ENCODE results near the gene KCTD6. TPM values are rescaled to one million over a fixed set of nuclear protein-coding genes. Genes with fewer than 3 reads are reported as not detected.

The KCTD6 gene
- polyA plus RNA-seq, 1 donor from 2014 or later, result 64.0 TPM

- Histone ChIP-seq H3F3A (ENCODE audit: insufficient read depth, low read length, poor library complexity, severe bottlenecking) (no peaks in the 10 kb centered on the region), H3K27me3 (ENCODE audit: insufficient read depth, low read depth, low read length) (no peaks in the 10 kb centered on the region), H3K79me2 (replicated peaks; ENCODE audit: insufficient read depth, low read length) (no peaks in the 10 kb centered on the region), H3K9me2 (ENCODE audit: insufficient read depth, low read length) (no peaks in the 10 kb centered on the region), H3K9me3 (ENCODE audit: low read length) (no peaks in the 10 kb centered on the region), H3K4me2 (ENCODE audit: low read length) (no peak overlapping the region), H3K27ac (ENCODE audit: low read length) (no peak overlapping the region), H3K4me3 (ENCODE audit: low read length) (no peak overlapping the region), H4K20me1 (ENCODE audit: insufficient read depth) (no peaks in the 10 kb centered on the region), H3K9ac (ENCODE audit: low read length) (no peak overlapping the region), H2AFZ (ENCODE audit: low read depth, low read length) (no peak overlapping the region), H3K36me3 (ENCODE audit: insufficient read depth, low read length) (no peaks in the 10 kb centered on the region)
- TF ChIP-seq MXI1 (conservative IDR thresholded peaks at IDR 0.05; ENCODE audit: poor library complexity, severe bottlenecking), result no peak
- no peak for TF ChIP-seq RAD21 (conservative IDR thresholded peaks at IDR 0.05)
- no peak for TF ChIP-seq SMC3 (conservative IDR thresholded peaks at IDR 0.05; ENCODE audit: poor library complexity)
- no peak for TF ChIP-seq EZH2 (IDR thresholded peaks at IDR 0.05; ENCODE audit: borderline replicate concordance, insufficient read depth, low read length, poor library complexity, severe bottlenecking)
- no peak for TF ChIP-seq POLR2AphosphoS5 (IDR thresholded peaks at IDR 0.05)
- TF ChIP-seq EP300 (conservative IDR thresholded peaks at IDR 0.05; ENCODE audit: poor library complexity, severe bottlenecking), result no peak
- no peak for TF ChIP-seq TAF1 (IDR thresholded peaks at IDR 0.05; ENCODE audit: low read depth)
- no peak for TF ChIP-seq REST (IDR thresholded peaks at IDR 0.05; ENCODE audit: borderline replicate concordance)
- no peak for TF ChIP-seq CTCF (IDR thresholded peaks at IDR 0.05; ENCODE audit: poor library complexity, severe bottlenecking)
These were observed 39.7 kb downstream of the KCTD6 start for GRCh38 chr3:58531555-58531954.

GRCh38 chr3:58531956-58532355 lies 40.1 kb downstream of the KCTD6 start:
- H4K20me1 ChIP-seq (ENCODE audit: insufficient read depth), result no peaks in the 10 kb centered on the region
- no peak overlapping the region for H2AFZ ChIP-seq (ENCODE audit: low read depth, low read length)
- TF ChIP-seq EP300 (conservative IDR thresholded peaks at IDR 0.05; ENCODE audit: poor library complexity, severe bottlenecking), result no peak
- no peaks in the 10 kb centered on the region for H3K79me2 ChIP-seq (replicated peaks; ENCODE audit: insufficient read depth, low read length)
- H3K36me3 ChIP-seq (ENCODE audit: insufficient read depth, low read length), result no peaks in the 10 kb centered on the region
- no peak overlapping the region for H3K4me3 ChIP-seq (ENCODE audit: low read length)
- H3K4me2 ChIP-seq (ENCODE audit: low read length), result no peak overlapping the region
- no peaks in the 10 kb centered on the region for H3F3A ChIP-seq (ENCODE audit: insufficient read depth, low read length, poor library complexity, severe bottlenecking)
- no peak overlapping the region for H3K27ac ChIP-seq (ENCODE audit: low read length)
- H3K9ac ChIP-seq (ENCODE audit: low read length), result no peak overlapping the region
- H3K27me3 ChIP-seq (ENCODE audit: insufficient read depth, low read depth, low read length), result no peaks in the 10 kb centered on the region
- H3K9me3 ChIP-seq (ENCODE audit: low read length), result no peaks in the 10 kb centered on the region
- no peaks in the 10 kb centered on the region for H3K9me2 ChIP-seq (ENCODE audit: insufficient read depth, low read length)

GRCh38 chr3:58532794-58533220 lies 40.9 kb downstream of the KCTD6 start:
- Histone ChIP-seq H2AFZ (ENCODE audit: low read depth, low read length) (no peak overlapping the region), H3F3A (ENCODE audit: insufficient read depth, low read length, poor library complexity, severe bottlenecking) (no peaks in the 10 kb centered on the region), H3K9ac (ENCODE audit: low read length) (no peak overlapping the region), H3K27ac (ENCODE audit: low read length) (no peak overlapping the region), H3K79me2 (replicated peaks; ENCODE audit: insufficient read depth, low read length) (no peaks in the 10 kb centered on the region), H3K27me3 (ENCODE audit: insufficient read depth, low read depth, low read length) (no peaks in the 10 kb centered on the region), H3K36me3 (ENCODE audit: insufficient read depth, low read length) (no peaks in the 10 kb centered on the region), H4K20me1 (ENCODE audit: insufficient read depth) (no peaks in the 10 kb centered on the region), H3K4me2 (ENCODE audit: low read length) (no peak overlapping the region), H3K9me3 (ENCODE audit: low read length) (no peaks in the 10 kb centered on the region), H3K4me3 (ENCODE audit: low read length) (no peak overlapping the region), H3K9me2 (ENCODE audit: insufficient read depth, low read length) (no peaks in the 10 kb centered on the region)
- no peak for TF ChIP-seq MXI1 (conservative IDR thresholded peaks at IDR 0.05; ENCODE audit: poor library complexity, severe bottlenecking)
- peak; percentile 79 for TF ChIP-seq CTCF (IDR thresholded peaks at IDR 0.05; ENCODE audit: poor library complexity, severe bottlenecking)
- TF ChIP-seq TAF1 (IDR thresholded peaks at IDR 0.05; ENCODE audit: low read depth), result no peak
- peak; percentile 89 for TF ChIP-seq SMC3 (conservative IDR thresholded peaks at IDR 0.05; ENCODE audit: poor library complexity)
- TF ChIP-seq EP300 (conservative IDR thresholded peaks at IDR 0.05; ENCODE audit: poor library complexity, severe bottlenecking), result no peak
- TF ChIP-seq REST (IDR thresholded peaks at IDR 0.05; ENCODE audit: borderline replicate concordance), result no peak
- TF ChIP-seq POLR2AphosphoS5 (IDR thresholded peaks at IDR 0.05), result no peak
- TF ChIP-seq RAD21 (conservative IDR thresholded peaks at IDR 0.05), result peak; percentile 84
- no peak for TF ChIP-seq EZH2 (IDR thresholded peaks at IDR 0.05; ENCODE audit: borderline replicate concordance, insufficient read depth, low read length, poor library complexity, severe bottlenecking)

All from neural cell (in vitro differentiated cells).